ENCODE measurements around the gene ERBB3. TPM values are rescaled to one million over a fixed set of nuclear protein-coding genes. Genes with fewer than 3 reads are reported as not detected.
"Not testable (repeated sequence)": the region's sequence is repeated elsewhere in the genome, so short reads cannot be mapped to it uniquely, and the experiment has no call there.

Gene ERBB3
- total RNA-seq, 1 donor from 2014 or later: 0.26 TPM

DNA sequence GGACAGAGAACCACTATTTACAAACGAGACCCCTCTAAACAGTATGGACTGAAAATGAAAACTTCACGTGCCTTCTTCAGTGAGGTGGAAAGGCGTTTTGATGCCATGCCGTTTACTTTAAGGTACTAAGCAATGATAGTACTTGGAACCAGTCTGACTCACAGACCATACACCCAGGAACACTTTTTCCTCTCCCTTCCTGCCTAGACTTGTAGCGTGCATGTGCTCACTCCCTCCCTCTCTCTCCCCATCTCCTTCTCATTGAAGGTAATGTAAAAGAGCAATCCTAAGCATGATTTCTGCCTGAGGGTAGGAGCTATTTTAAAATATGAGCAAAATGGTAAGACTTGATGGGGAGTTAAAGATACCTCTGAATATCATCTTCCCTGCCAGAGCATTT is 30.6 kb downstream of the ERBB3 start:
- no peak for DNase-seq (ENCODE audit: low read depth in 2 of 2)

GRCh38 chr12:56114084-56114483 is 34.1 kb downstream of the ERBB3 start:
- DNase-seq (ENCODE audit: low read depth in 2 of 2): no peak

- DNase-seq (ENCODE audit: low read depth in 2 of 2): no peak
Observed at GRCh38 chr12:56115329-56115728, 35.4 kb downstream of the ERBB3 start.

- peak; percentile 88 to 95 for DNase-seq (ENCODE audit: low read depth in 2 of 2)
Observed at GRCh38 chr12:56116267-56117081, 36.5 kb downstream of the ERBB3 start, which contains the start of gene RPL41. RPL41 (plus strand) TSS chr12:56116633.

DNA sequence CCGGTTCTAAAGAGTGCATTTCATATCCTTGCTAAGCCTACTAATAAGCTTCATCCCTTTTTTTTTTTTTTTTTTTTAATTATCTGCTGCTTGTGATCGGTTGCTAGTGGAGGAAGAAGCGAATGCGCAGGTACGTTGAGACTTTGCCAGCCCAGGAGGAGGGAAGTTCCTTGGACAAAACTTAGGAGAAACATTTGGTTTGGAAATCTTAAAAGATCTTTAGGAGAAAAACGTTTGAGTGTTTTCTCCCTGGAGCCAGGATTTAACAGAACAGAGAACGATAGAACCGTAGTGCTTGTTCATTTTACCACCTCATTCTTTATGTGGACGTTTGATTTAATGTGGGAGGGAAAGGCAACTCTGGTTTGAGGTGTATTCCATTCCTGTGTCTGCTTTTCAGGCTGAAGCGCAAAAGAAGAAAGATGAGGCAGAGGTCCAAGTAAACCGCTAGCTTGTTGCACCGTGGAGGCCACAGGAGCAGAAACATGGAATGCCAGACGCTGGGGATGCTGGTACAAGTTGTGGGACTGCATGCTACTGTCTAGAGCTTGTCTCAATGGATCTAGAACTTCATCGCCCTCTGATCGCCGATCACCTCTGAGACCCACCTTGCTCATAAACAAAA is 37.2 kb downstream of the ERBB3 start:
- not testable (repeated sequence) for DNase-seq (ENCODE audit: low read depth in 2 of 2)

- DNase-seq (ENCODE audit: low read depth in 2 of 2): peak; percentile 99
Observed at GRCh38 chr12:56117778-56118687, 38.1 kb downstream of the ERBB3 start, which contains the start of gene ZC3H10. ZC3H10 (plus strand) TSS chr12:56118266; CDS start chr12:56120563, 2,297 bp downstream.

- no peak for DNase-seq (ENCODE audit: low read depth in 2 of 2)
Observed at GRCh38 chr12:56118688-56119357, 38.9 kb downstream of the ERBB3 start.

- DNase-seq (ENCODE audit: low read depth in 2 of 2): peak; percentile 83 to 92
Observed at GRCh38 chr12:56119361-56119796, 39.4 kb downstream of the ERBB3 start.

- no peak for DNase-seq (ENCODE audit: low read depth in 2 of 2)
Observed at GRCh38 chr12:56120158-56120846, 40.3 kb downstream of the ERBB3 start.

GRCh38 chr12:56121204-56121870 is 41.4 kb downstream of the ERBB3 start:
- no peak for DNase-seq (ENCODE audit: low read depth in 2 of 2)

DNA sequence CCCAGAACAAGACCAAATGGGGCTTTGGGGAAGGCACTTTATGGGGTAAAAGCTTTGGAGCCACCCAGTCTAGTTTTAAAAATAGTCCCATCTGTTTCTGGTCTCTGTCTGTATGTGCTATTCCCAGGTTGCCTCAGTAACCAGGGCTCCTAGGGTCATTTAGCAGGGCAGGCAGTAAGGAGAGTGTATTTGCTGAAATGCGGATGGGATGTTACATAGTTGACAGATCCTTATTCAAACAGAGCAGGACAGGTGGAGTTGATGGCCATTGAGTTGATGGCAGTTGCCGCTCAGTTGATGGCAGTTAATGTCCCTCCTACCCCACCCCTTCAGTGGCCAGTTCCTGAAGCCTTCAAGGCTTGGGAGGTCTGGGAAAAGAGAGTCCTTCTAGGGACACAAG is 42.7 kb downstream of the ERBB3 start:
- no peak for DNase-seq (ENCODE audit: low read depth in 2 of 2)

GRCh38 chr12:56124133-56124532 is 44.2 kb downstream of the ERBB3 start:
- DNase-seq (ENCODE audit: low read depth in 2 of 2): no peak

DNA sequence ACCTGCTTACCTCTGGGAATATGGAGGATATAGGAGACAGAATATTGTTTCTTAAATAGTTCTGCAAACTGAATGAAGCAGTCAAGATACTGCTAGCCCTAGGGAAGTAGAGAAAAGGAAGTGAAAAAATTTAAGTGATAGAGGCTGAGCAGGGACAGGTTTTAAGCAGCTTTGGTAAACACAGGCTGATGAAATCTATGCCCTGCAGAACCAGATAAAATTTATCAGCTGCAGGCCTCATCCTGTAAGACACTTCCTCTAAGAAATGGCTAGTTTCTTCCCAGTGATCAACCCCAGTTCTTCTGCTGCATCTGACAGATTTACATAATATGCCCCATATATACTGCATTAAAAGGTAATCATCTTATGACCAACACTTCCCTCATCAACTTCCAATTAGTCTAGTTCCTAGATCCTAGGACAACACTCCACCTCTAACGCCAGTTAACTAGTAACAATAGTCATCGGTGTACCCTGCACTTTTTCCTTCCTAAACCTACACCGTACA is 46.8 kb downstream of the ERBB3 start:
- no peak for DNase-seq (ENCODE audit: low read depth in 2 of 2)

DNA sequence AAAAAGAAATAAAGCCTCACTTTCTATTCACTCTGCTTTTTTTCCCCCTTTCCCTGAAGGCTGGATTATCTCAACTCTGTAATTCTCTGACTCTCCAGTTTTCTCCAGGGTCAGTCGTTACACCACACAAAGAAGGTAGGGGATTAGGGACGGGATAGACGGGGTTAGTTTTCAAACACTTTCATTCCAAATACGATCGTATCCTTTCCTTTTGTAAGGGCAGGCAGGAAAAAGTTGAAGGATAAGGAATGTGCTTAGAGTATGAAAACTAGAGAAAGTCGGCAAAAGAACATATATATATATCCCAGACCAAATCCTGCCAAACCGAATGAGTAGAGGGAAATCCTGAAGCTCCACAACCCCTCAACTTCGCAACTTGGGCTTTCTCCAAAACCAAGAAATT is 47.5 kb downstream of the ERBB3 start:
- no peak for DNase-seq (ENCODE audit: low read depth in 2 of 2)

DNA sequence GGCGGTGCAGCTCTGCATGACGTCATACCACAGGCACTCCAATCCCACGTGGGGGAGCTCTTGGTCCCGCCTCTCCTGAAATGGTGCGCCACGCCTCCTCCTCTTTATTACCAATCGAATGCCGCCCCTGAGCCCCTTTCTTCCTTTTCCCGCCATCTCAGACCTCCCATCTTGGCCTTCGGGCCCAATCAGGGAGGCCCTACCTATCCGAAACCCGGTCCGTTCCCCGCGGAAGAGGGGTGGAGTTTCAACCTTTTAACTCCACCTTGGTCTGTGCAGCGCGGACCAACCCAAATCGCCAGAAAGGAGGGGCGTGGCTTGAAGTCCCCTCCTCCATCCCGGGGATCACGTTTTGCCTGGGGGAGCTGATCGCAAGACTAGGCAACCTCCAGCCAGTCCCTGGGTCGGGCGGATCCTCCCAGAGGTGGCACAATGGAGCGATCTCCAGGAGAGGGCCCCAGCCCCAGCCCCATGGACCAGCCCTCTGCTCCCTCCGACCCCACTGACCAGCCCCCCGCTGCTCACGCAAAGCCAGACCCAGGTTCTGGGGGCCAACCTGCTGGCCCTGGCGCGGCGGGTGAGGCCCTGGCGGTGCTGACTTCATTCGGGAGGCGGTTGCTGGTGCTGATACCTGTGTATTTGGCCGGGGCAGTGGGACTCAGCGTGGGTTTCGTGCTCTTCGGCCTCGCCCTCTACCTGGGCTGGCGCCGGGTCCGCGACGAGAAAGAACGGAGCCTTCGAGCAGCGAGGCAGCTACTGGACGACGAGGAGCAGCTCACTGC is 48.1 kb downstream of the ERBB3 start, which contains the start of gene ESYT1:
TSS of gene ESYT1 (plus strand) at position 380 of the 782 bp plus-strand sequence. CDS start at position 433, 53 bp downstream.
- DNase-seq (ENCODE audit: low read depth in 2 of 2): peak; percentile 99 to 100

- peak in 1 of 2 donors; percentile 36 for DNase-seq (ENCODE audit: low read depth in 2 of 2)
Observed at GRCh38 chr12:56128670-56129205, 48.8 kb downstream of the ERBB3 start.

DNA sequence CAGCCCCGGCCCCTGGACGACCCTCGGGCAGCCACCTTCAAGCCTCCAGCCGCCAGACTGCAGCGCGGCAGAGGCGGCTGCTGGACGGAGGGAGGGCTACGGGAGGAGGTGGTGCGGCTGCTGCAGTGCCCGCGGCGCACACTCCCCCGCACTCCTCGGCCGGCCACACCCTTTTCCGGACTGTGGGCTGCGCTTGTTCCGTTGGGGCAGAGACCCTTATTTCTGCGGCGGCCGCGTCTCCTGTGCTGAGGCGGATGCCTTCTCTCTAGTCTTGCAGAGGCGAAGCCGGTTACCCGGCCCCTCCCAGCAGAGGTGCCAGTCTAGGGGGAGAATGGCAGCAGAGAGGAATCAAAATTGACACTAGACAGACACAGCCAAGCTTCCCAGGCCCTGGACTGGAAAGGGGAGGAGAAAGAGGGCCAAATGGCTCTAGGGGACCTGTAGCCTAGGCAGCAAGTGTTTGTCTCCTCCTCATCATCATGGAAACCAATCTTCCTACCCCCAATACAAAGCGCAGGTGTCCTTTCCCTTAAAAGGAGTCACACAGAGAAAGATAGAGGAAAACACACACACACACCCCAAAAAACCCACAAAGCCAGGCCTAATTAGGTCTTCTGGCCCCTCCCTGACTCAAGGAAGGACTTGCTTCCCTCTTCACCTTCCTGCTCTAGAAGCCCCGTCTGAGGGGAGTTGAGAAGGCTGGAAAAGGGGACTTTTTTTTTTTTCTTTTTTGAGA is 49.4 kb downstream of the ERBB3 start:
- peak in 1 of 2 donors; percentile 53 for DNase-seq (ENCODE audit: low read depth in 2 of 2)

Data from dermis microvascular lymphatic vessel endothelial cell (primary cell).